ENCODE data around the gene KCNF1. TPM values are rescaled to one million over a fixed set of nuclear protein-coding genes. Genes with fewer than 3 reads are reported as not detected.

Gene KCNF1
- total and polyA plus RNA-seq, 2 of the 8 experiments (the other 6 are each of a cell fraction or from before 2014, with no cell fraction given) = 0.48 to 1.5 TPM

- no peak for TF ChIP-seq ZNF274 (IDR thresholded peaks at IDR 0.05; ENCODE audit: borderline replicate concordance, extremely low read depth, low read length)
Measured at GRCh38 chr2:10911291-10912075, at the start of gene KCNF1 (continued).
